ENCODE measurements around the gene SCNN1G.

Gene SCNN1G

GRCh38 chr16:23152386-23153178, 30.0 kb upstream of the SCNN1G start:
- Histone ChIP-seq H3K9me3 (ENCODE audit: insufficient read depth, low read length) (no peaks in the 10 kb centered on the region), H2AFZ (ENCODE audit: low read depth, low read length, severe bottlenecking) (no peak overlapping the region), H3K4me2 (ENCODE audit: low read depth, low read length, poor library complexity, severe bottlenecking) (no peak overlapping the region)

GRCh38 chr16:23155445-23156049, 27.0 kb upstream of the SCNN1G start:
- H3K27me3 ChIP-seq (ENCODE audit: low read length) = no peaks in the 10 kb centered on the region
- no peaks in the 10 kb centered on the region for H3K9me3 ChIP-seq (ENCODE audit: insufficient read depth, low read length)
- H4K20me1 ChIP-seq (ENCODE audit: low read depth, low read length) = no peaks in the 10 kb centered on the region
- TF ChIP-seq EZH2phosphoT487 (conservative IDR thresholded peaks at IDR 0.05; ENCODE audit: low read length) = no peak
- TF ChIP-seq CTCF (IDR thresholded peaks at IDR 0.05; ENCODE audit: insufficient read depth, low read length, poor library complexity, severe bottlenecking) = peak; percentile 37
- H3K36me3 ChIP-seq (ENCODE audit: low read length) = no peaks in the 10 kb centered on the region
- no peak overlapping the region for H3K9ac ChIP-seq (ENCODE audit: low read length)
- H2AFZ ChIP-seq (ENCODE audit: low read depth, low read length, severe bottlenecking) = no peak overlapping the region
- no peaks in the 10 kb centered on the region for H3F3A ChIP-seq (ENCODE audit: insufficient read depth)
- H3K27ac ChIP-seq (ENCODE audit: low read depth, low read length) = no peak overlapping the region
- H3K79me2 ChIP-seq (ENCODE audit: insufficient read depth, low read length) = no peaks in the 10 kb centered on the region
- no peak overlapping the region for H3K4me3 ChIP-seq (ENCODE audit: insufficient read depth, low read length, poor library complexity, severe bottlenecking)
- no peak overlapping the region for H3K4me2 ChIP-seq (ENCODE audit: low read depth, low read length, poor library complexity, severe bottlenecking)
- H3K9me2 ChIP-seq (replicated peaks; ENCODE audit: insufficient read depth, low read length) = no peaks in the 10 kb centered on the region

More at GRCh38 chr16:23152386-23153178, 30.0 kb upstream of the SCNN1G start:
- Histone ChIP-seq H3K4me3 (ENCODE audit: insufficient read depth, low read length, poor library complexity, severe bottlenecking) (no peak overlapping the region), H4K20me1 (ENCODE audit: low read depth, low read length) (no peaks in the 10 kb centered on the region), H3K27ac (ENCODE audit: low read depth, low read length) (no peak overlapping the region), H3K27me3 (ENCODE audit: low read length) (no peaks in the 10 kb centered on the region), H3K9ac (ENCODE audit: low read length) (no peak overlapping the region), H3F3A (ENCODE audit: insufficient read depth) (no peaks in the 10 kb centered on the region), H3K9me2 (replicated peaks; ENCODE audit: insufficient read depth, low read length) (no peaks in the 10 kb centered on the region), H3K79me2 (ENCODE audit: insufficient read depth, low read length) (peaks cover 10% of the 10 kb centered on the region; the same call in 1 of the 2 replicates), H3K36me3 (ENCODE audit: low read length) (no peaks in the 10 kb centered on the region)
- no peak for TF ChIP-seq CTCF (IDR thresholded peaks at IDR 0.05; ENCODE audit: insufficient read depth, low read length, poor library complexity, severe bottlenecking)
- no peak for TF ChIP-seq EZH2phosphoT487 (conservative IDR thresholded peaks at IDR 0.05; ENCODE audit: low read length)

- Histone ChIP-seq H3F3A (ENCODE audit: insufficient read depth) (no peaks in the 10 kb centered on the region), H3K9ac (ENCODE audit: low read length) (no peak overlapping the region), H3K4me3 (ENCODE audit: insufficient read depth, low read length, poor library complexity, severe bottlenecking) (no peak overlapping the region), H3K79me2 (ENCODE audit: insufficient read depth, low read length) (no peaks in the 10 kb centered on the region), H3K27ac (ENCODE audit: low read depth, low read length) (no peak overlapping the region), H3K9me2 (replicated peaks; ENCODE audit: insufficient read depth, low read length) (no peaks in the 10 kb centered on the region), H3K36me3 (ENCODE audit: low read length) (no peaks in the 10 kb centered on the region), H4K20me1 (ENCODE audit: low read depth, low read length) (no peaks in the 10 kb centered on the region), H3K4me2 (ENCODE audit: low read depth, low read length, poor library complexity, severe bottlenecking) (no peak overlapping the region), H3K27me3 (ENCODE audit: low read length) (no peaks in the 10 kb centered on the region), H2AFZ (ENCODE audit: low read depth, low read length, severe bottlenecking) (no peak overlapping the region), H3K9me3 (ENCODE audit: insufficient read depth, low read length) (no peaks in the 10 kb centered on the region)
- TF ChIP-seq CTCF (IDR thresholded peaks at IDR 0.05; ENCODE audit: insufficient read depth, low read length, poor library complexity, severe bottlenecking) (no peak), EZH2phosphoT487 (conservative IDR thresholded peaks at IDR 0.05; ENCODE audit: low read length) (no peak)
These were observed 26.4 kb upstream of the SCNN1G start for GRCh38 chr16:23156110-23156509.

Measured in SU-DHL-6 (cell line).